Renal cortex interstitium (tissue), 11 donors: ENCODE measurements around the gene FCMR. TPM values are rescaled to one million over a fixed set of nuclear protein-coding genes. Genes with fewer than 3 reads are reported as not detected.
A peak's percentile ranks its signal among the peaks of the same experiment; 100 is the strongest.

Experiments used
- DNase-seq, 11 donors: peaks; one replicate each; pipeline ENCODE4 v3.0.0-alpha.2; 2013; ENCODE audit warnings: low read depth in 9 of 11, low spot score in 4 of 11; ENCODE audit errors: extremely low read depth in 1 of 11
- polyA plus RNA-seq, 3 donors: library from polyadenylated mRNA; unstranded; fragments of 120-200 nt; gene quantifications; one replicate each; pipeline ENCODE4 v1.2.1, GENCODE V29; 2013; ENCODE audit not compliant: insufficient read length in 3 of 3

The FCMR gene
- polyA plus RNA-seq, 3 donors, result 1.6 to 1.8 (median 1.7) TPM

DNA sequence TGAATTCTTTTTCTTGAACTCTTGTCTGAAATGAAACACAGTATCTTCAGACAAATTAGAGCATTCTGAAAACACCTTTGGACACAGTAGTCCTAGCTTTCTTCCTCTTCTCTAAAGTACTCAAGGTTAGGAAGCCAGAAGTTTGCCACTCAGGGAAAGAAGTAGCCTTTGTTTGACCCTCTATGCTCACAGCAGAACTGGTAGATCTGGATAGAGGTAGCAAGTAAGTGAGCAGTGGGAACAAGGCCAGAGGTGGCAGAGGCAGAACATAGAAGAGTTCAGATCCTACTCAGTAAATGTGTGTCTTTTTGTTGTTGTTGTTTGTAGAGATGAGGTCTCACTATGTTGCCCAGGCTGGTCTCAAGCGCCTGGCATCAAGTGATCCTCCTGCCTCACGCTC is 31.9 kb upstream of the FCMR start:
- no peak for DNase-seq

DNA sequence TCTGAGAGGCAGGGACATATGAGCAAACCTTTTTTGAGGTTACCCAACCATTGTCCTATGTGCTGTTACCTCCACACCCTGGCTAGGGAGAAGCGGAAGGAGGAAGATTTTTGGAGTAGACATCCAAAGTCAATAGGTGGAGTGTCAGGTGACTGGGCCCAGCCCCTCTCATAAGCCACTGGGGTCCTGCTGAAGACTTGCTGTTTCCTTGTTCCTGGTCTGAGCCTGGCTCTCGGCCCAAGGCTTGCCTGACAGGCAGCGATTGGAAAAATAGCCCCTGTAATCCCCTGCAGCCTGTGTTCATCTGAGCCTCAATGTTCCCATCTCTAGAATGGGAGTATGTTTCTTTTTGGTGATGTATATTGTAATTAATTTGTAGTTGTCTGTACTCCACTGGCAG is 31.4 kb upstream of the FCMR start:
- DNase-seq, result no peak

DNA sequence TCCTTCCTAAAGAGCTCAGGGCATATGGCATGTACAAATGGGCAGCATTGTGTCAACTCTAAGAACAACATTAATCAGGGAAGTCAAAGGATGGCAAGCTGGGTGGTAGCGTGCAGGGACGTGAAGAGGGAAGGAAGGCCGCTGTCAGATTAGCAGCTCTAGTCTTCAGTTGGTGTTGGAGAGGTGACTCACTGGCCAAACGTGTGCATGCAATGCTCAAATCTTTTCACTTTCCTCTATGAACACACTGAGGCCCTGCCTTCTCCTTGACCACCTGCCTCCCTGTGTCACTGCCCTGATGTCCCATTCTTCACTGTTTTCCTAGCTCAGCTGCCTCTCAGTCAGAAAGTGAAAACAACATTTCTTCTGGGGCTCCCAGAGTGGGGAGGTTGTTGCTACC is 30.4 kb upstream of the FCMR start:
- no peak for DNase-seq

DNA sequence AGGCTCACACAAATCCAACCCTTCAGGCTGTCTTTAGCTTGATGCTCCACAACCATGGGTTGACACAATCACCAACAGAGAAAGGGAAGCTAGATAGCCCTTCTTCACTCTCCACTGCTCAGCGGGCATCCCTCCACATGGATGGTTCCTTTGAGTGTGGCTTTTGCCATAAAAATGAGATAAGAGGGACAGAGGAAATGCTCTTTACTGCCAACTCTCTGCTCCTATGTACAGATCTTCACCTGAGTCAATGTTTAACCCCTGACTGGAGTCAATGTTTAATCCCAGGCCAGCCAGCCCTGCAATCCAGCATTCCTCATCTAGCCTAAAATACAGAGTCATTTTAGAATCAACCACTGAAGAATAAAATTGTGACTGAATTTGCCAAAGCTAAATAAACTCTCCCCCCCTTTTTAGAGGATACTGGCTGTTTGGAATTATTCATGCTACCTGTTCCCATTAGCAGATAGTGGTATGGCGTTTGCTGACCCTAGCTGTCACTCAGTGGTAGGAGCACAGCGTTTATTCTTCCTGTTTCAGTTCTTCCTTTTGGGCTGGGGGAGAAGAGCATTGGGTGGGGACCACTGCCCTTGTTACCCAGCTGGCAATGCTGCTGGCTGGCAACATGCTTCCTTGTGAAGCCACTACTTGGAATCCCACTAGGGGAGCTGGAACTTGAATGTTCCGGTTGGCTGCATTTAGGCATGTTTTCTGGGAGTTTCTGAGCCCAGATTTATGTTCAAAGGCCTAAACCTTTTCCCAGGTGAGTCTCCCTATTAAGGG is 29.8 kb upstream of the FCMR start:
- DNase-seq, result peak in 3 of 11 donors; percentile 59 to 68 (median 63)

DNA sequence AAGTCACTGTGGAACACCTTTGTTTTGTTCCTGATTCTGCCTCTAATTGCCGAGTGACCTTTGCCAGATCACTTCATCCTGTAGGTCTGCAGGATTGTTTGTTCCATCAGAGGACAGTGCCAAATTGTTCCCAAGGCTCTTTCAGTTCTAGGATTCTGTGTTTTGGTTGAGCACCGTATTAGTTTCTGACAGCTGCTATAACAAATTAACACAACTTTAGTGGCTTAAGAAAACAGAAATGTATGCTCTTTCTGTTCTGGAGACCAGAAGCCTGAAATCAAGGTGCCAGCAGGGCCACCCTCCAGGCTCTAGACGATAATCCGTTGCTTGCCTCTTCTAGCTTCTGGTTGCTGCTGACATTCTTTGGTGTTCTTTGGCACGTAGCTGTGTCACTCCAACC is 27.9 kb upstream of the FCMR start:
- DNase-seq, result no peak

DNA sequence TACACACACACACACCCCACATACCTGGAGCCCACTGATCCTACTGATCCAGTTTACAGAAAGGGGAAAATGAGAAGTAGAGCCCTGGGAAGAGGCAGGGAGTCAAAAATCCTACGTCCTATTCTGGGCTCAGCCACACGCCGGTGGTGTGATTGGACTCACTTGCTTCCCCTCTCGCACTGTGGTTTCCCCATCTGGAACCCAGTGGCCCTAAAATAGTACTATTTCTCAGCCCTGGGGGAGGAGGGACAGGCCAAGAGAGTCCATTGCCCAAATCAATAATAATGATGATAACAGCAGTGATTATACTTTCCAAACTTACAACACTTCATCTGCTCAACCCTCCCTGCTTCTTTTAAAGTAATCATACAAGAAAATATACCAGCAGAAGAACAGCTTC is 27.5 kb upstream of the FCMR start:
- DNase-seq, result no peak

DNA sequence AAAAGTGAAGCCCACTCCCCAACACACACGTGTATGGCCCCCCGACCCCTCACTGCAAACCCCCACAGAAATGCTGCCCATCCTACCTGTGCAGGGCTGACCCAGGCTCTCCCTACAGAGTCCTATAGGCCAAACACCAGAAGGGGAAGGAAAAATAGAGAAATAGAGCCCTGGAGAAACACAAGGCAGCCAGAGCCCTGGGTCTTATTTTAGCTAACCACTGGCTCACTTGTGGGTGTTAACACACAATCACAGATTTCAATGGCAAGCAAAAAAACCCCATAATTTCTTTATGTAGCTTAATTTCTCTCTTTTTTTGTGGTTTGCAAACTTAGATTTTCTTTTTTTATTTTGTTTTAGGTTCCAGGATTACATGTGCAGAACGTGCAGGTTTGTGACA is 25.5 kb upstream of the FCMR start:
- no peak for DNase-seq

DNA sequence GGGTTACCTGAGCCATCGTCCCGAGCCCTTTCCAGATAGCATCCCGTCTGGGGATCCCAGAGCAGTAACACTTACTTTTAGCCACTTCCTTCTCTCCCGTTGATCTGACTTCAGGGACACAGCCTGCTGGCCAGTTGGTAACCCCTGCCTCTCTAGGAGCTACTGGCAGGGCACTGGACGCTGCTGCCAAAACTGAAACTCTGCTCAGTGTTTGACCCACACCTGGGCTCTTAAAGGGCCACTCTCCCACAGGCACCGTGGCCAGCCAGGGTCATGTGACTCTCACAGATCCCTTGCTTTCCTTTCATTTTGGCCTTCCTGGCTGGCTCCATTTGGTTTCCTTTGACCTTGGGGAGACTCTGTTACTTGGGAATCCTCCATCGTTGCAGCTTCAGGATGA is 24.5 kb upstream of the FCMR start, which contains the start of gene PIGR:
Gene PIGR, minus strand, starts transcription at position 206 of the 400 bp plus-strand sequence. CDS start 5,935 bp downstream, outside the sequence.
- DNase-seq, result no peak

DNA sequence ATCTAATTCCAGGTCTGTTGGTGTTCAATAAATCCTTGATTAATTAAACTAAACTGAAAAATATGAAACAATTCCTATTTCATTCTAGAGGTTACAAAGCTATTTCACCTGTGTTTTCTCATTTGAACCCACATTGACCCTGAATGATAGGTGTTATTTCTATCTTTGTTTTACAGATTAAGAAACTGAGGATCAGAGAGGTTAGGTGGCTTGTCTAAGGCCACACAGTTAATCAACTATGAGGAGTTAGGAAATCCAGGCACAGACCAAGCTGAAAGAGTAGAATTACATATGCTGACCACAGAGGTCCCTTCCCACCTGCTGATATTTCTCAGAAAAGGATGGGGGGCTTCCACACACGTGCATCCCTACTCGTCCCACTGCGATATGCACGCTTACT is 24.0 kb upstream of the FCMR start:
- DNase-seq, result no peak

DNA sequence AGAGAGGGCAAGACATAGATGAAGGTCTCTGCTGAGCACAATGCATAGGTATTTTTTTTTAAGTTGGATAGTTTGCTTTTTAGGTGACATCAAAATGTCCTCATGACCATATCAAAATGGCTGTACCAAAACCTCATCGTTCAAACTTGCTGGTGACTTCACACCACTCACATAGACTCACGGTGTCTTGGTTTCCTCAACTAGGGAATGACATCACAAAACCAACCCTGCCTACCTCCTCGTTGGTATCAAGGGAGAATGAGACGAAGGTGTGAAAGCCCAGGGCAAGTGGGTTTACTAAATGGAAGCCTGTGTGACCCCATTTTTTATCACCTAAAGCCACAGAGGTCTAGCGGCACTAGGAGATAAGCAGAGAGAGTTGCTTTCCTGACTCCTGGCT is 23.0 kb upstream of the FCMR start:
- DNase-seq, result no peak

DNA sequence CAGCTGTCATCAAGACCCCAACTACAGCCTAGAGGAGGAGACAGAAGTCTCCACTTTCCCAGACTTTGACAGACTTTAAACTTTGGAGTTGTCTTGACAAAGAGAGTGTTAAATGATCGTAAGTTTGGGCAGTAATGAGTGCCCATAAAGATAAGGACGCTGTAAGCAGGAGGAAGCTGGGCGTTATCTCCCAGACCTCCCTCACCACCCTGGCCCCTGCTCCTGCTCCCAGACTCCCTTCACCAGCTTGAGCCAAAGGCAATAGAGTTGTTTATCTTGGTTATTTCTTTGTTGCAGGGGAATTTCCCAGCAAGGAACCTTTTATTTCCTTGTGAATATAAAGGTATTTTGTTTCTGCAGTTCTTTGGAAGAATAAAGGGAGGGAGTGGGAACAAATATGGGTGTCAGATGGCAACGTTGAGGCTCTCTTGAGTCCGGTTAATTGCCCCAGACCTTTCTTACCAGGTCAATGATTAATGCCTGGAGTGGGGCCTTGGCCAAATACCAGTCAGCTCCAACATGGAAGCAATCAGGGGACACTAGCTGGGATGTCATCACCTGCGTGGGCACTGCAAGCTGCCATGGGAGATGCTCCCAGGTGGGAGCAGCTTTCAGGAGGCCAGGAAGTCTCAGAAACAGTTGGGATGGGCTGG is 20.2 kb upstream of the FCMR start:
- no peak for DNase-seq

DNA sequence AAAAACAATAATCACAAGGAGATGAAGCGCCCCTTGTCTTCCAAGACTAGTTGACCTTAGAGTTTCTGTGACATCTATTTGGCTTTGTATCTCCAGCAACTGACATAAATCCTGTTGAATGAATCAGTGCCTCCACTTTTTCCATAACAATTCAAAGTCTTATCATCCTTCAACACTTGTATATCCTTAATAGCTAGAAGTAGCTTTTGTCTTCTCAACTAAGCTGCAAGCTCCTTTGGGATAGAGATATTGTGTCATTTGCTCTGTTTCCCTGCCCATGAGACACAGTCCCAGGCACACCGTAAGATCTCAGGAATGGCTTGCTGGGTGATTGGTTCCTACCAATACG is 18.8 kb upstream of the FCMR start:
- no peak for DNase-seq

DNA sequence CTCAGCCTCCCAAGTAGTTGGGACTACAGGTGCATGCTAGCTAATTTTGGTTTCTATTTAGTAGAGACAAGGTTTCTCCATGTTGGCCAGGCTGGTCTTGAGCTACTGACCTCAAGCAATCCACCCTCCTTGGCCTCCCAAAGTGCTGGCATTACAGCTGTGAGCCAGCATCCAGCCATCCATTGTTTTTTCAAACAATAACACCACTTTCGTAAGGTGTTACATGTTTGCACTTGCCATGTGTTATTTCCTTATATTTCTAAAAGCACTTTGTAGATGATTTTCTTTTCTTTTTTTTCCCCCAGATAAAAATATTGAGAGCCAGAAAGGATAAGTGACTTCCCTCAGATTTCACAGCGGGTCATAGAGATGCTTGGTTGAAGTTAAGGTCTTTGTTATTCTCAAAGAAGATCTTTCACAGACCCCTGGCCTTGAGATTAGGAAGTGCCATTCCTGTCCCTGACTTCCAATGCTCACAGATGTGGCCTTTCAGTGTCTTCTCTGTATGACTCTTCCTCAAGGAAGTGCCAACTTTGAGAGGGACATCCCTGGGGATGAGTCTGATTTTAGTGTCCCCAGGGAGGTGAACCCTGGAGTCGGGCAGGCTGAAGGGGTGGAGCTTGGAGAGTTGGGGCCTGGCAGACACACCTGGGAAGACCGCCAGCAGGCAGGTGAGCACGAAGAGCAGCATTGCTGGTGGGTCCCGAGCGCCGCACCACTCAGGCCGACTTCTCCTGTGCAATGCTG is 18.3 kb upstream of the FCMR start:
- DNase-seq, result no peak

DNA sequence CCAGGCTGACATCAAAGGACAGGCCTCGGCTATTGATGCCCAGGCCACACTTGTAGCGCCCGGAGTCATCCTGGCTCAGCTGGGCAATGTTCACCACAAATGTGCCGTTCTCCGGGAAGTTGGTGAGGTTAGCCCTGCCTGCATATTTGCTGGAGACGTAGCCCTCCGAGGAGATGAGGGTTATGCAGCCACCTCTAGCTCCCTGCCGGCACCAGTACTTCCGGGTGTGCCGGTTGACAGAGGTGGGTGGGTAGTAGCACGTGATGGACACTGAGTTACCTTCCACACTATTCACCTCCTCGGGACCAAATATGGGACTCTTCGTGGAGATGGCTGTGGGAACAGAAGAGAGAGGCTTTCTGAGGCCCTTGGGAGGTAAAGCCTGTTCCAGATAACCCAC is 17.4 kb upstream of the FCMR start:
- no peak for DNase-seq

DNA sequence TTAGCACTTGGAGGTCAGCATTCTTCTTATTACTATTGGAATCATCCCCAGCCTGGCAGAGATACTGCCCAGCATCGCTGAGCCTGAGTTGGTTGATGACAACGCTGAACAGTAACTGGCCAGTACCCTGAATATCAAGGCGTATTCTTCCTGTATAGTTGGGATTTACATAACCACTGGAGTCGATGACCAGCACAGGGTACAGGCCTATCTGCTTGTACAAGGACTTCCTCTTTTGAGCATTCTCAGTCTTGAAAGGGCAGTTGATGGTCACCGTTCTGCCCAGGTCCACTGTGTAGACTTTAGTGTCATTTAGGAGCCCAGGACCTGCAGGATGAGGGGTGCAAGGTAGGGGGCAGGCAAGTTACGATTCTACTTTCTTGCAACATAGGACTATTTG is 15.7 kb upstream of the FCMR start:
- DNase-seq, result no peak

DNA sequence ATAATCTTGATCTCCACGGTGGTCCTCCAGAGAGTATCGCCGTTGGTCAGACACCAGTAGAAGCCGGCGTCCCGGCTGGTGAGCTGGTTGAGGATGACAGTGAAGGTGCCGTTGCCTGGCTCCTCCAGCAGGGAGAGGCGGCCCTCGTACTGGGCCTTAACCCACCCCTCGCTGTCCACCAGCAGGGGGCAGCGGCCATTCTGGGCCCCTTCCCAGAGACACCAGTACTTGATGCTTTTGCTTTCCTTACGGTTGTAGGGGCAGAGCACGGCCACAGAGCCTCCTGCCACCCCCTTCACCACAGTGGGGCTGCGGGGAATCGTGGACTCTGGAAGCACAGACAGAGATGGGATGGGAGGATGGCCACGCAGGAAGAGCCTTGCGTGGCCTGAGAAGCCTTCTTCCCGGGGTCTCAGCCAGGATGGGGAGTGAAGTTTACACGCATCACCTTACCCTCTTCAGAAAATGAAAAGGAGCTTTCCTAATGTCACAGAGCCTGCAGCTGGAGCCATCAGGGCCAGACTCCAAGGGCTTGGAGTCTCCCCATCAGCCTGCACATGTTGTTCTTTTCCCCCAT is 13.8 kb upstream of the FCMR start:
- DNase-seq, result no peak

DNA sequence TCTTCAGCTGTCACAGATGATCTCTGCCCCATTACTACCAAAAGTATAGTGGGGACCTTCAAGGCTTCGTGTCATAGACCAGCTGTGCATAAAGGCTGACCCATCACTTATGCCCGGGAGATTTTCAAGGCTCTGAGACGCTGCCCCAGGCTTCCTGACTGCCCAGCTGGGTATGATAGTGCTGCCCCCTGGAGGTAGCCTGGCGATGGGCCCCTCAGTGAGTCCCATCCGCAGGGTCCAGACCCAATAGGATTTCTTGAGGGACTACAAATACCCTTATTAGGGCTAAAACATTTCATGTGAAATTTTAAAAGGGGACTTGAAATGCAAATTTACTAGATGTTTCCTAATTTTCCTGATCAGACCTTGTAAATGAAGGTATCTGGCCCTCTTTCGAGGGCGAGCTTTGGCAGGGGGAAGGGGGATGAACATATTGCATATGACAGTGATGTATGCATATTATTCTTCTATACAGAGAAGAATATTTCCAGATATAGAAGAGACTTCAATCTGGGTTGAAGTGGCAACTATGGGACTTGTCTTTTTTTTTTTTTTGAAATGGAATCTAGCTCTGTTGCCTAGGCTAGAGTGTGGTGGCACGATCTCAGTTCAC is 11.7 kb upstream of the FCMR start:
- no peak for DNase-seq

DNA sequence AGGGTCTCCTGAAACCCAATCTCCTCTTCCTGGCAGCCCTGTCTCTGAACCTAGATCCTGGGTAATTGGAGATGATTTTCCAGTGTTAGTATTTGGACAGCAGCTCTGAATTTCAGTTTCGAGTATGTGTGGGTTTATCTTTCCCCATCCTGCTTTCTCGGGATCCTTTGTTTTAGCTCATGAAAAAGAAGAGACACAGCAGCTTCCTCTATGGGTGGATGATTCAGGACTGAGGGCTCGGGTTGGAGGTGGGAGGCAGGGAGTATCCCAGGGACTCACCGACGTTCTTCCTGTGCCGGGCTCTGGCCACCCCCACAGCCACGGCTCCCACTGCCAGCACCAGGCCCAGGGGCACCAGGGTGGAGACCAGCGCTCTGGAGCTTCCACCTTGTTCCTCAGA is 10.4 kb upstream of the FCMR start:
- DNase-seq, result no peak

DNA sequence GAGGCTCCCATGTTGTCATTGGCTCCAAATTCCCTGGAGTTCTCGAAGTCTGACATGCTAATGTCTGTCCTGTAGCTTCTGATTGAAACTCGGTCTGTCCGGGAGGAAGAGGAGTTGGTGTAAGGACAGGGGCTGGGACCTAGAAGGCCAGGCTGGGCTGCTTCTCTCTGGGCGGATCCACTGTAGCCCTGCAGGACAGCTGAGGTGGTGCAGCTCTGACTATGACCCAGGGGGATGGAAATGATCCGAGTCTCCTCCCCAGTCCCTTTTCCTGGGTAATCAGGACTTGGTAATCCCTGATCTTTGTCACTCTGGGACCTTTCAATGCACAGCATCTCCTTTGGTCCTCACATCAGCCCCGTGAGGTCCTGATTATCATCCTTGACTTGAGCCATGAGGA is 10.0 kb upstream of the FCMR start:
- DNase-seq, result no peak
